Cortex of kidney (tissue), 1 donor: ENCODE measurements around the gene TTLL5.

Experiments
- DNase-seq: peaks from one replicate; lab custom pipeline; 2025; lab: John Stamatoyannopoulos, UW

Gene TTLL5

GRCh38 chr14:75863221-75863620 is 202.2 kb downstream of the TTLL5 start:
- no peak for DNase-seq

GRCh38 chr14:75864352-75864751 is 203.3 kb downstream of the TTLL5 start:
- no peak for DNase-seq

GRCh38 chr14:75865531-75865930 is 204.5 kb downstream of the TTLL5 start:
- DNase-seq = no peak

GRCh38 chr14:75866970-75867369 is 205.9 kb downstream of the TTLL5 start:
- DNase-seq = no peak

- DNase-seq = no peak
Measured at GRCh38 chr14:75871181-75871880, 210.3 kb downstream of the TTLL5 start.

- no peak for DNase-seq
Measured at GRCh38 chr14:75875958-75876357, 214.9 kb downstream of the TTLL5 start.

- DNase-seq = no peak
Measured at GRCh38 chr14:75876530-75876929, 215.5 kb downstream of the TTLL5 start.

- DNase-seq = no peak
Measured at GRCh38 chr14:75877292-75877691, 216.2 kb downstream of the TTLL5 start.

- no peak for DNase-seq
Measured at GRCh38 chr14:75877884-75878283, 216.8 kb downstream of the TTLL5 start.

GRCh38 chr14:75879031-75879430 is 218.0 kb downstream of the TTLL5 start:
- no peak for DNase-seq

- DNase-seq = no peak
Measured at GRCh38 chr14:75880512-75880911, 219.5 kb downstream of the TTLL5 start.

GRCh38 chr14:75881994-75882393 is 220.9 kb downstream of the TTLL5 start:
- DNase-seq = no peak

- DNase-seq = no peak
Measured at GRCh38 chr14:75884198-75884611, 223.2 kb downstream of the TTLL5 start.

- DNase-seq = no peak
Measured at GRCh38 chr14:75885829-75886228, 224.8 kb downstream of the TTLL5 start.

- DNase-seq = no peak
Measured at GRCh38 chr14:75886636-75887348, 225.7 kb downstream of the TTLL5 start.

- no peak for DNase-seq
Measured at GRCh38 chr14:75888945-75889344, 227.9 kb downstream of the TTLL5 start.

- no peak for DNase-seq
Measured at GRCh38 chr14:75896341-75896740, 235.3 kb downstream of the TTLL5 start.

GRCh38 chr14:75904311-75904710 is 243.3 kb downstream of the TTLL5 start:
- DNase-seq = no peak

GRCh38 chr14:75905147-75905904 is 244.3 kb downstream of the TTLL5 start:
- DNase-seq = no peak

GRCh38 chr14:75906228-75906627 is 245.2 kb downstream of the TTLL5 start:
- no peak for DNase-seq

GRCh38 chr14:75906680-75907280 is 245.7 kb downstream of the TTLL5 start:
- no peak for DNase-seq

GRCh38 chr14:75907756-75908359 is 246.8 kb downstream of the TTLL5 start:
- DNase-seq = no peak
